ENCODE data around the gene RASA2.
"Not testable (repeated sequence)": the region's sequence is repeated elsewhere in the genome, so short reads cannot be mapped to it uniquely, and the experiment has no call there.

The RASA2 gene

GRCh38 chr3:141457624-141458236, 29.1 kb upstream of the RASA2 start:
- no peak for DNase-seq

GRCh38 chr3:141459008-141459407, 27.8 kb upstream of the RASA2 start:
- DNase-seq, result no peak

DNA sequence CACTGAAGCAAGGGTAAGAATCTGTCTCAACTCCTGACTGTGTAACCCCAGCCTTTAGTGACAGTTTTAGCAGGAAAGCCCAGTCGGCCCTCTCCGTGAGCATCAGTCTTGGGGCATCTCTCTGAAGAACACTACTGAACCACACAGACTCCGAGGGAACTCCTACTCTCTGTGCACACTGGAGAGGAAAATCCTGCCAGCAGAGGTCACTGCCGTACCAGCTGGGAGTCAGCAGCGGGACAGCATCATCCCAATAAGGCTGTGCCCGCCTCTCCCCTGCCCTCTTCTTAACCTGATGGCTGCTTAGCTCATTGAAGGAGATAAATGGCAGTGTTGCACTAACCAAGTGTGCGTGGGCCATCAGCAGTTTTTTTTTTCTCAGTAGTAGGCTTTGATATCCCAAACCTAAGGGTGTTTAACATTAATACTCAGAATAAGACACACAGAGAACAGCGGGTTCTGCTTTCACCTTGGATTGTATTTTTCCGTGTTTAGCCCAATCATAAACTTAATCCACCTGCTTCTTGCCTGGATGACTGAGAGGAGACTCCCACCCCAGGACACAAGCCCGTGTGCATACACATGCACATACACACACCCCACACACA, 26.6 kb upstream of the RASA2 start:
- peak in 12 of 14 donors; percentile 20 to 76 (median 57) for DNase-seq

GRCh38 chr3:141462176-141462859, 24.5 kb upstream of the RASA2 start:
- DNase-seq, result no peak

DNA sequence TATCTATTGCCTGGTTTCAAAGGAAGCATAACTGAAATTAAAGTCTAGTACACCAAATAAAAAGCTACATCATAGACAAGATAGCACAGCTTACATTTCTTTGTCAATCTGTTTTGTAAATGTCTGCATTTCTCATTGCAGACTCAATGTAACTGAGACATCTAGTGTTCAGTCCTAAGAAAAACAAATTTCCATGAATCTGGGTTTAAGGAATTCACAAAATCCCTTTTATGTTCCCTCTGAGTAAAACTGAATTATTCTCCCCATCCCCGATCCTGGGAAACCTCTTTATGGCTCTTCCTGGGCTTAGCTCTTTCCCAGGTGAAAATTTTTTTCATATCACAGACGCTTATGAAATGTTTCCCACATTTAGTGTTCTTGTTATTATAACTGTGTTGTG, 21.6 kb upstream of the RASA2 start:
- no peak for DNase-seq

DNA sequence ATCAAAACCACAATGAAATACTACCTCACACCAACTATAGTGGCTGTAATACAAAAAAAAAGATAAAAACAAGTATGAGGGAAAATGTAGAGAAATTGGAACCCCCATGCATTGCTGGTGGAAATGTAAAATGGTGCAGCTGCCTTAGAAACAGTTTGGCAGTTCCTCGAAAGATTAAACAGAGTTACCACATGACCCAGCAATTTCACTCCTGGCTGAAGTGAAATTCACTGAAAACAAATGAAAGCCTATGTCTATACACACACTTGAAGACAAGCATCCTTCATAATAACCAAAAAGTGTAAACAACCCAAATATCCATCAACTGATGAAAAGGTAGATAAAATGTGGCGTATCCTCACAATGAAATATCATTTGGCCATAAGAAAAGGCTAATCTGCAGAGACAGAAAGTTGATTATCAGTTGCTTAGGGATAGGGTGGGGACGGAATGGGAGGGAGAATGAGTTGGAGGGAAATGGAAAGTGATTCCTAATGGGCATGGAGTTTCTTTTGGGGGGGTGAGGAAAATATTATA, 20.1 kb upstream of the RASA2 start:
- no peak for DNase-seq

DNA sequence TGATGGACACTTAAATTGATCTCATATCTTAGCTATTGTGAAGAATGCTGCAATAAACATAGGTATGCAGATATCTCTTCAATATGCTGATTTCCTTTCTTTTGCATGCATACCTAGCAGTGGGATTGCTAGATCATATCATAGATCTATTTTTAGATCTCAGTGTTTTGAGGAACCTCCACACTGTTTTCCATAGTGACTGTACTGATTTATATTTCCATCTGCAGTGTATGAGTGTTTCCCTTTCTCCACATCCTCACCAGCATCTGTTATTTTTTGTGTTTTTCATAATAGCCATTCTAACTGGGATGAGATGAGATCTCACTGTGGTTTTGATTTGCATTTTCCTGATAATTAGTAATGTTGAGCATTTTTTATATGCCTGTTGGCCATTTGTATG, 17.1 kb upstream of the RASA2 start:
- no peak for DNase-seq

DNA sequence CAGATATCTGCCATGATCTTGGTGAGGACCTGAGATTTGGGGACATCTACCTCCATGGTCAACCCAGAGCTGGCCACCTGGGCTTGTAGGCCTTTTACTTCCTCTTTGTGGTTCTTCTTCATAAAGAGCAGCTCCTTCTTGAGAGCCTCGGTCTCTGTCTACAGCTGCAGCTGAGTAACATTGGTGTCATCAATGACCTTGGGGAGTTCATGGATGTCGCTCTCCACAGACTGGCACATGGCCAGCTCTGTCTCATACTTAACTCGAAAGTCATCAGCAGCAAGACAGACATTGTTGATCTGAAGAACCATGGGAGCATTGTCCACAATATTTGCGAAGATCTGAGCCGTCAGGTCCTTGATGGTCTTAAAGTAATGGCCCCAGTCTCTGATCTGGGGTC, 15.7 kb upstream of the RASA2 start:
- DNase-seq, result no peak

DNA sequence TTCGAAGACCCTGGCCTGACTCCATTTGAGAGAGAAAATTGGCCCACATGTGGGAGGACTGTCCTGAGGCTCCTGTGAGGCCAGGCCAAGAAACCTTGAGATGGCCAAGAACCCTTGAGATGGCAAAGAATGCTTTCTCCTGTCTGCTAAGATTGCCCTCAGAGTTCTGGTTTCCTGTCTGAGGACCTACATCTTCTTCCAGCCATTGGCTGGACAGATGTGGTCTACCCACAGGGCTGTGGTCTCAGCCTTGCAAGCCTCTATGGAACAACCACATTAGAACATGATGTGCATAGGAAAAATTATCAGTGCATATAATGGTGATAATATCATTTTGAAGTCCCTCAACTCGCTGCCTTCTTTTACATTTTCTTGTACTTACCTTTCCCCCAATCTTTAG, 10.8 kb upstream of the RASA2 start:
- DNase-seq, result no peak

- DNase-seq, result peak in 1 of 14 donors; percentile 58
Measured at GRCh38 chr3:141477224-141477623, 9.6 kb upstream of the RASA2 start.

DNA sequence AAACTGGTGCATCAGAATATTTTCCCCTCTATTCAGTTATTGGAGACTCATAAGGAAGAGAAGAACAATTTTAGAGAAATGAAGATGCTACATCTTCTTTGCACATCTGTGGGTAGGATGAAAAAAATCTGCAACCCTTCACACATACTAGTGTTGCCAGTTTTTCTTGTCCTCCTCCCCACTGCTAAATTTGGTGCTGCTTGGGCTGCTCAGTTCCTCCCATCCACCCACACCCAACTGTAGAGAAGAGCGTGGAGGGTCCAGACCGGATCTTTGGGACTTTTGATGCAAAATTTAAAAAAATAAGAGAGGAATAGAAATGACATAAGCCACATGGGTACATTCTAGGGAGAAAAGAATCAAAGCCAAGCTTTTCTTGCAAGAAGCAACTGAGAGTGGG, 8.7 kb upstream of the RASA2 start:
- no peak for DNase-seq

DNA sequence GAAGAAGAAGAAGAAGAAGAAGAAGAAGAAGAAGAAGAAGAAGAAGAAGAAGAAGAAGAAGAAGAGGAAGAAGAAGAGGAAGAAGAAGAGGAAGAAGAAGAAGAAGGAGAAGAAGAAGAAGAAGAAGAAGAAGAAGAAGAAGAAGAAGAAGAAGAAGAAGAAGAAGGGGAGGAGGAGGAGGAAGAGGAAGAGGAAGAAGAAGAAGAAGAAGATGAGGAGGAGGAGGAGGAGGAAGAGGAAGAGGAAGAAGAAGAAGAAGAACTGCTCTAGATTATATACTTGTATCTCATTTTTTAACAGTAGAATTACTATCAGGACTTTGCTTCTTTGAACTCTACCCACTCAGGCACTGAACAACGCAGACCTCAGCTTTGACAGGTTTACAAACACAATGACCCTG, 8.0 kb upstream of the RASA2 start:
- not testable (repeated sequence) for DNase-seq

DNA sequence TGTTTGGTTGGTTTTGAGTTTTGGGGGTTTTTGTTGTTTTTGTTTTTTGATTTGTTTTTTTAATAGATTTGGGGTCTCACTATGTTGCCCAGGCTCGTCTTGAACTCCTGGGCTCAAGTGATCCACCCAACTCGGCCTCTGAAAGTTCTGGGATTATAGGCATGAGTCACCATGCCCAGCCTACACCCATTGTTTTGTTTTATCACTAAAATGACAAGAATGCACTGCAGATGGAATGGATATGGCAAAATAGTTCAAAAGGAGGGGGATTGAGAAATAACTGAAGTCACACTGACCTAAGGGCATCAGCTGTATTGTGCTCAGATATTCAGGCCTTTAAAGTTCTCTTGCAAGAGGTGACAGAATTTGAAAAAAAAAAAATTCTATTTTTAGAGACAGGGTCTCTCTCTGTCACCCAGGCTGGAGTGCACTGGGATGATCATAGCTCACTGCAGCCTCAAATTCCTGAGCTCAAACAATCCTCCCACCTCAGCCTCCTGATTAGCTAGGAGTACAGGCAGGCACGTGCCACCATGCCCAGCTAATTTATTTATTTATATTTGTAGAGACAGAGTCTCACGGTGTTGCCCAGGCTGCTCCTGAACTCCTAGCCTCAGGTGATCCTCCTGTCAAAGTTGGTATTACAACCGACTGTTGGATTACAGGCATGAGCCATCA, 4.4 kb upstream of the RASA2 start:
- no peak for DNase-seq

GRCh38 chr3:141484701-141485287, 2.0 kb upstream of the RASA2 start:
- DNase-seq, result no peak

GRCh38 chr3:141485641-141486495, 959 bp upstream of the RASA2 start:
- no peak for DNase-seq

DNA sequence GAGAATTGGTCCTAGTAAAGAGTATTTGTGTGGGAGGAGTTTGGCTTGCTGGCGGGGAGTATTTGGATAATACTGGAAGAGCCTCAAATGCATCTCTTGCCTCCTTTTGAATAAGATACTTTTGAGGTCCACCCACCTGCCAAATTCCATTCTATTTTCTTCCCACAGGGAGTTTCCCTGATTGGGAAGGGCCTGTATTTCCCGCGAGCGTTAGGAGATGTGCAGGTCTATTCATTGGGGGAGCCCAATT, 406 bp upstream of the RASA2 start:
- peak in 1 of 14 donors; percentile 48 for DNase-seq

- DNase-seq, result peak in 9 of 14 donors; percentile 29 to 61 (median 47)
Measured at GRCh38 chr3:141487521-141488252, 860 bp downstream of the RASA2 start.

DNA sequence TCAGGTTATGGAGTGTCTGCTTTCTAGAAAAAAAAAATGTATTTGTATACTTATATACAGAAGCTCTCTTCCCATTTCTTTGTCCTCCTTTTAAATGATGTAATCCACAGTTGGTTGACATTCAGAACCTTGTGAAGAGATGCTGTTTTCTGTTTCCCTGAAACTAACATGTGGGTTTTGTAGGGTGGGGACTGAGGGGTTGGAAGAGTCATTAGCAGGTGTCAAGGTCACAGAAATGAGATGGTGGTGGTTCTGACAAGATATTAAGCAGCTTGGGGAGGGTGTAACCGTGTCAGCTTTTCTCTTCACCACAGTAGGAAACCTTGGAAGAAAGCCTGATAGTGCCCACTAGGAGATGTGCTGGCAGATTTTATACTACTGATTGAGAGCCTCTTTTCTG, 2.4 kb downstream of the RASA2 start:
- no peak for DNase-seq

- no peak for DNase-seq
Measured at GRCh38 chr3:141491081-141491480, 4.3 kb downstream of the RASA2 start.

DNA sequence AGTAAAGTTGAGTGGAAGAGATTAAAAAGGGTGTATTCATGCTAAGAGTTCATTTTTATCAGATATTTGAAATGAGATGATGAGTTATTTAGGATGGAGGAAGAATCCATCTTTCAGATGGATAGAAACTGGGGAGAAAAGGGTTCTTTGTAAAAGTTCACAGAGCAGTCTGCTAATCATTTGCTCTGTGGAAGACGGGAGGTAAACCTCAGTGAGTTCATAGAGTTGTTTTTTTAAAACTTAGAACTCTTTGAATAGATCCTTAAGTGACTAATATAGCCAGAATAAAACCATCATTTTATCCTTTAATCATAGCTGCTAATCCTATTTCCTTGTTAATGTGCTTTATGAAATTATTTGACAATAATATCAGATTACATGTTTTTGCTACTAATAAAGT, 5.1 kb downstream of the RASA2 start:
- DNase-seq, result no peak

DNA sequence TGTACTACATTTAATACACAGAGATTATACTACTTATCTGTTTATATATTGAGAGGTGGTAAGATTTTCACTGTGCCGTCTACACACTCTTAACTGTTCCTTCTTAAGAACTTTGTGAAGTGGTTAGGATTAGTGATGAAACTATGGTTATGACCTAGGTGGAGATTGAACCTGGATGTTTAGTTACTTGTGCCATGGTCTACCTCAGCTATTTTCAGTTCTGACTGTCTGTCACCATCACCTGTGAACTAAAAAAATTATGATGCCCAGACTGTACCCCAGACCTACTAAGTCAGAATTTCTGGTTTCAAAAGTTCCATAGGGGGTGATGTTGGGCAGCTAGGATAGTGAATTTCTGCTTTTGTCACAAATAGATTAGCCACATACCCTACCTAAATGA, 6.4 kb downstream of the RASA2 start:
- DNase-seq, result no peak

All from C1 segment of cervical spinal cord (tissue), 14 donors.